ENCODE measurements around the gene PDIA6. TPM values are rescaled to one million over a fixed set of nuclear protein-coding genes. Genes with fewer than 3 reads are reported as not detected.
A peak's percentile ranks its signal among the peaks of the same experiment; 100 is the strongest.

Gene PDIA6
- total RNA-seq, 1 donor from 2014 or later: 180 TPM

DNA sequence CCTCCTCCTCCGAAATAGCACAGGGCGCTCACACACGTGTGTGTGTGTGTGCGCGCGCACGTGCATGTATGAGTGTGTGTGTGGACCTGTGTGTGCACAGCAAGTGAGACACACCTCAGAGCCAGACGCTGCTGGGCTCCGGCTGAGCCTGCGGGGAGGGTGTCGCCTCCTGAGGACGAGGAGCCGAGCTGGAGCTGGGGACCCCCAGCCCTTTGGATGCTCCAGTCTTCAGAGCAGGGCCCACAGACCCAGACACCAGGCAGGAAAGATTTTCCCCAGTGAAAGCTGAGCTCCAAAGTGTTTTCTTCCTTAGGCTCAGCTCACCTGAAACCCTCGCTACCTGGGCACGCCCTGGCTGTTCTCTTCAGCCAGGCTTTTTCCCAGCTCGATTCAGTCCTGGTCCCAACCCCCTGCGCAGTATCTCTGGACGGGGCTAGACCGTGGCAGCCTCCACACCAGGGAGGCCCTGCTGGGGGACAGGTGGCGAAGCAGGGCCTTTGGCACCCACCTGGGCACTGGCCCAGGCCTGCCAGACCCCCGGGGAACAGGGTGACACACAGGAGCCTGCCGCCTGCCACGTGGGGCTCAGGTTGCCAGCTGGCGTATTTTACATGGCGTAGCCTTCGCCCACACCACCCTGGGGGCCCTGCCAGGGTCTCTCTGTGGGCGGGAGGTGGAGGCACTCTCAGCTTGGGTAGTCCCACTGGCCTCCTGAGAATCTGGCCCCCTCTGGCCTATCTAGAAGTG is 36.2 kb downstream of the PDIA6 start:
- DNase-seq (peak; percentile 45), ATAC-seq (no peak)
- Histone ChIP-seq H3K27ac (no peak overlapping the region), H3K27me3 (no peaks in the 10 kb centered on the region), H3K9me3 (no peaks in the 10 kb centered on the region), H3K4me1 (no peaks in the 10 kb centered on the region), H3K36me3 (peaks cover 34% of the 10 kb centered on the region), H3K4me3 (no peak overlapping the region)
- TF ChIP-seq, protein P1, sequence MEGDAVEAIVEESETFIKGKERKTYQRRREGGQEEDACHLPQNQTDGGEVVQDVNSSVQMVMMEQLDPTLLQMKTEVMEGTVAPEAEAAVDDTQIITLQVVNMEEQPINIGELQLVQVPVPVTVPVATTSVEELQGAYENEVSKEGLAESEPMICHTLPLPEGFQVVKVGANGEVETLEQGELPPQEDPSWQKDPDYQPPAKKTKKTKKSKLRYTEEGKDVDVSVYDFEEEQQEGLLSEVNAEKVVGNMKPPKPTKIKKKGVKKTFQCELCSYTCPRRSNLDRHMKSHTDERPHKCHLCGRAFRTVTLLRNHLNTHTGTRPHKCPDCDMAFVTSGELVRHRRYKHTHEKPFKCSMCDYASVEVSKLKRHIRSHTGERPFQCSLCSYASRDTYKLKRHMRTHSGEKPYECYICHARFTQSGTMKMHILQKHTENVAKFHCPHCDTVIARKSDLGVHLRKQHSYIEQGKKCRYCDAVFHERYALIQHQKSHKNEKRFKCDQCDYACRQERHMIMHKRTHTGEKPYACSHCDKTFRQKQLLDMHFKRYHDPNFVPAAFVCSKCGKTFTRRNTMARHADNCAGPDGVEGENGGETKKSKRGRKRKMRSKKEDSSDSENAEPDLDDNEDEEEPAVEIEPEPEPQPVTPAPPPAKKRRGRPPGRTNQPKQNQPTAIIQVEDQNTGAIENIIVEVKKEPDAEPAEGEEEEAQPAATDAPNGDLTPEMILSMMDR (IDR thresholded peaks at IDR 0.05): no peak
- intact Hi-C loops (cut with DNase I): no loop called here

DNA sequence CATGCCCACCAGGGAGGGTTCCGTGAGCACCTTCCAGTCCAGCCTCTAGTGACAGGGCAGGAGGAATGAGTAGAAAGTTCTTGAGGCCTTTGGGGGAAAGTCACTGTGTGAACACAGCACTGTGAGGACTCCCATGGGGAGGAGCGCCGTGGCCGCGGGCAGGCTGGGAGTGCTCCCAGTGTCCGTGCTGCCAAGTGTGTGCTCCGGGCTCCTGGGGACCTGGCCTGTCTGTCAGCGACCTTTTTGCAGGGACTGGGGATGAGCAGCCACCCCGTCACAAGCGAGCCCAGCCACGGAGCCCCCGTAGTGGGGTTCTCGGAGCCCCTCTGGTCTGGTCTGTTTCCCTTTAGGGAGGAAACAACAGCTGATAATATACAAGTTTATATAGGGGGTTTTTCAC is 36.8 kb downstream of the PDIA6 start:
- DNase-seq: peak; percentile 59
- Histone ChIP-seq H3K4me3 (no peak overlapping the region), H3K4me1 (no peaks in the 10 kb centered on the region), H3K27me3 (no peaks in the 10 kb centered on the region), H3K27ac (no peak overlapping the region), H3K36me3 (peaks cover 28% of the 10 kb centered on the region), H3K9me3 (no peaks in the 10 kb centered on the region)
- intact Hi-C loops (cut with DNase I): no loop called here
- TF ChIP-seq, protein P1 (IDR thresholded peaks at IDR 0.05): no peak
- ATAC-seq: no peak

DNA sequence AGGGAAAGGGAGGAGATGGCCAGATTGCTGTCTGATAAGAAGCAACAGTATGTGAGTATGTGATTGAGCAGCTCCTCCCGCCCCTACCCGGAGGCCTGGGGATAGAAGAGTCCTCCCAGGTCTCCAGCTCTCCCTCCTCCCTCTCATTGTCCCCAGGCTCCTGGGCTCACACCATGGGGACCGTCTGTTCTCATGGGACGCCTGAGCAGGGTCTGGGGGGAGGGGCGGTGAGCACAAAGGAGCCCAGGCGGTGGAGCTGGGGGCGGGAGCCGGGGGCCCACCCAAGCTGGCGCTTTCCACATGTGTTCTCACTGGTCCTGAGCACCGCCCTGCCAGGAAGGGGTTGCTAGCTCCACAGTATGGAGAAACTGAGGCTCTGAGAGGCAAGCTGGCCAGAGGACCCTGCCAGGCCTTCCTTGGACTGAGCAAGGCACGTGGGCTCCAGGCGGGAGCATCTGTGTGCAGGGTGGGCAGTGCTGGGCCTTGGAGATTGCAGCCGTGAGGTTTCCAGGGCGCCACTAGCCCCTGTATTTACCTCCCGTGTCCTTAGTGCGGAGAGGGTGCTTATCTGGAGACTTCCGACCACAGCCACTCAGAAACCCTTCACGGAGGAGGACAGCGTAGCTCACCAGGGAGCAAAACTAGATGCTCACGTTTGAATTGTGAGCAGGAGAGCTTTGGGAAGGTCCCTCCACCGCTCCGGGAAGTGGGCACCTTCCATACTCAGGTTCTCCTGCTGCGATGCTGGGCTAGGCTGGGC is 37.4 kb downstream of the PDIA6 start:
- H3K9me3 ChIP-seq: no peaks in the 10 kb centered on the region
- intact Hi-C loops (cut with DNase I): no loop called here
- no peak overlapping the region for H3K27ac ChIP-seq
- no peak overlapping the region for H3K4me3 ChIP-seq
- no peaks in the 10 kb centered on the region for H3K4me1 ChIP-seq
- peak; percentile 36 for ATAC-seq
- peak; percentile 65 for DNase-seq
- TF ChIP-seq, protein P1 (IDR thresholded peaks at IDR 0.05): no peak
- no peaks in the 10 kb centered on the region for H3K27me3 ChIP-seq
- peaks cover 22% of the 10 kb centered on the region for H3K36me3 ChIP-seq

DNA sequence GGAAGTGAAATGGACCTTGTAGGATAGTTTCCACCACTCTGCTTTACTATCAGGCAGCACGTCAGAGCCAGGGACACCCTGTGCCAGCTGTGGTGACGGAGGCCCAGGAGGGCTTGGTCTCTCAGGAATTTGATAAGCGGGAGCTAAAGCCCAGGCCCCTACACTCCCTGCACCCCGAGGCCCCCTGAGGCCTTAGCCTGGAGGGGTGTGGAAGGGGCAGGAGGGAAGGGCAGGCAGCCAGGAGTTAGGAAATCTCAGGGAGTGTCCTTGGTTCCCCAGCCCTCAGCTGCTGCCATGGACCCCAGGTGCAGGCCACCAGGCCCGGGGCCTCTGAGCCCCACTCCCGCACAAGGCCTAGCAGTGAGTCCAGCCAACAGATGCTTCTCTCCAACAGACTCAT is 38.2 kb downstream of the PDIA6 start:
- no peak overlapping the region for H3K27ac ChIP-seq
- H3K36me3 ChIP-seq: peaks cover 17% of the 10 kb centered on the region
- ATAC-seq (peak; percentile 26), DNase-seq (no peak)
- TF ChIP-seq, protein P1 (IDR thresholded peaks at IDR 0.05): no peak
- H3K9me3 ChIP-seq: no peaks in the 10 kb centered on the region
- intact Hi-C loops (cut with DNase I): no loop called here
- no peak overlapping the region for H3K4me3 ChIP-seq
- H3K4me1 ChIP-seq: no peaks in the 10 kb centered on the region
- no peaks in the 10 kb centered on the region for H3K27me3 ChIP-seq

DNA sequence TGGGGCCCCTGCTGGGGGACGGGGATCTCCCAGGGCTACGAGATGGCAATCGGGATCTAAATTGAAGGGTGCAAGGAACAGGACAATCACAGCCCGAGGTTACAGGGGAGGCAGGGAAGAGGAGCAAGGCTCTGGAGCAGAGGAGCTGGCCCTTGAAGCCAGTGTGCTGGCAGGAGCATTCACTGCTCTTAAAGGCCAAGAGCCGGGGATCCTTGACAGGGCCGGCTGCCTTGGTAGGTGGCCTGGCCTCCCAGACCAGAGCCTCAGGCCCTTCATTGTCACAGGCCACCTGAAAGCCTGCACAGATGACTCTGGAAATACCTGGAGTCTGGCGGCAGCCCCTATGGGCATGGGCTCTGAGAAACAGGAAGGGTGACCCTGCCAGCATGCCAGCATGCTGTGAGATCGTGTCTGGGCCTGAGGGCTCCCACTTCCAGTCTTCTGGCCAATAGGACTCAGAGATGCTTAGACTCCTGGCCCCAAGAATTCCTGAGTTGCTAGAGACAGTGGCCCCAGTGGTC is 38.7 kb downstream of the PDIA6 start:
- peaks cover 16% of the 10 kb centered on the region for H3K36me3 ChIP-seq
- no peaks in the 10 kb centered on the region for H3K9me3 ChIP-seq
- H3K4me3 ChIP-seq: no peak overlapping the region
- no peak overlapping the region for H3K27ac ChIP-seq
- H3K27me3 ChIP-seq: no peaks in the 10 kb centered on the region
- H3K4me1 ChIP-seq: no peaks in the 10 kb centered on the region
- DNase-seq: no peak
- intact Hi-C loops (cut with DNase I): no loop called here
- TF ChIP-seq, protein P1 (IDR thresholded peaks at IDR 0.05): no peak
- ATAC-seq: peak; percentile 2

All from upper lobe of right lung (tissue), 1 donor.